Measurements from ENCODE around the gene PROCA1. TPM values are rescaled to one million over a fixed set of nuclear protein-coding genes. Genes with fewer than 3 reads are reported as not detected.
A peak's percentile ranks its signal among the peaks of the same experiment; 100 is the strongest.

The PROCA1 gene
- total and polyA plus RNA-seq, 2 of the 13 experiments (the other 11 are each of a cell fraction or from before 2014, with no cell fraction given), result 0.73 to 1.5 TPM

DNA sequence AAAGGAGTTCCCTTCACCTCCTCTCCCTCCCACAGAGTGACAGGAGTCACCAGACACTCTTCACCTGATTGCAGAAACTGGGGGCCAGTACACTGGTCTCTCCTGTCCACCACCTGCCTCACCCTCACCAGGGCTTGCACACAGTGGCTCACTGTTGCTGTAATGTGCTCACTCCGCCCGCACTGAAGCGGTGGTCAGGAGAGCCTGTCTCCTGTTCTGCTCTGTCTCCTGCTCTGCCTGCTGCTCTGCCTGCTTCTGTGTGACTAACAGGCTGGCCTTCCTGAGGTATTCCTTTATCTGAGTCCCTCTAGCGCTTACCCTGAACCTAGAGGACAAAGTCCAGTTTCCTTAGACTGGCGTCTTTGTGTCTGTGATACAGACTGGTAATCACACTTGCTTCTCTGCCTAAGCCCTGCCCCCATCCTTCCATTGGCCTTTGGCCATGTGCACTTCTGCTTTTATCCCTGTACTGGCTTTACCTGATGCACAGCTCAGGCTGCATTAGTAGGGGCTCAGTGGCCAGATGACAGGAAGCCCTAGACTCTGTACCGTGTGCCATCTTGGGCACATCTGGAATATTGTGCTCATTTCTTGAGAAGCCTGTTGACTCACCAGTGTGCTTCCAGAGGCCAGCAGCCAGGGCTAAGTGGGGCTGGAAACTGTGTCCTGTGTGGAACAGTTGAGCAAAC is 13.3 kb downstream of the PROCA1 start (continued):
- TF ChIP-seq ZNF3 (CRISPR knock-in tag; IDR thresholded peaks at IDR 0.05), result peak; percentile 99
- TF ChIP-seq, protein P1, sequence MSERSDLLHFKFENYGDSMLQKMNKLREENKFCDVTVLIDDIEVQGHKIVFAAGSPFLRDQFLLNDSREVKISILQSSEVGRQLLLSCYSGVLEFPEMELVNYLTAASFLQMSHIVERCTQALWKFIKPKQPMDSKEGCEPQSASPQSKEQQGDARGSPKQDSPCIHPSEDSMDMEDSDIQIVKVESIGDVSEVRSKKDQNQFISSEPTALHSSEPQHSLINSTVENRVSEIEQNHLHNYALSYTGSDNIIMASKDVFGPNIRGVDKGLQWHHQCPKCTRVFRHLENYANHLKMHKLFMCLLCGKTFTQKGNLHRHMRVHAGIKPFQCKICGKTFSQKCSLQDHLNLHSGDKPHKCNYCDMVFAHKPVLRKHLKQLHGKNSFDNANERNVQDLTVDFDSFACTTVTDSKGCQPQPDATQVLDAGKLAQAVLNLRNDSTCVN (CRISPR knock-in tag; IDR thresholded peaks at IDR 0.05; ENCODE audit: borderline replicate concordance), result peak; percentile 68; the same call in 1 of the 2 replicates
- TF ChIP-seq ZNF616 (CRISPR knock-in tag; IDR thresholded peaks at IDR 0.05; ENCODE audit: low read depth), result no peak
- peak; percentile 90 for TF ChIP-seq ZNF335 (CRISPR knock-in tag; IDR thresholded peaks at IDR 0.05)
- TF ChIP-seq ZFP90 (CRISPR knock-in tag; IDR thresholded peaks at IDR 0.05; ENCODE audit: borderline replicate concordance), result peak; percentile 47; the same call in 1 of the 2 replicates
- TF ChIP-seq ZNF710 (CRISPR knock-in tag; IDR thresholded peaks at IDR 0.05; ENCODE audit: borderline replicate concordance), result peak; percentile 68
- peak; percentile 46 for TF ChIP-seq RAD21 (CRISPR knock-in tag; IDR thresholded peaks at IDR 0.05)
- no peak for TF ChIP-seq RFX1 (IDR thresholded peaks at IDR 0.05)
- TF ChIP-seq BCL6 (CRISPR knock-in tag; IDR thresholded peaks at IDR 0.05), result peak; percentile 57; the same call in 1 of the 2 replicates
- TF ChIP-seq ZNF672 (CRISPR knock-in tag; IDR thresholded peaks at IDR 0.05), result 0 out of 2 replicates have a peak, but pooled peaks have one; percentile 74
- peak; percentile 37; the same call in 1 of the 2 replicates for TF ChIP-seq ZNF564 (CRISPR knock-in tag; IDR thresholded peaks at IDR 0.05)
- TF ChIP-seq RNF219 (CRISPR knock-in tag; IDR thresholded peaks at IDR 0.05), result no peak
- TF ChIP-seq MXD4 (CRISPR knock-in tag; IDR thresholded peaks at IDR 0.05), result peak; percentile 76
- no peak for TF ChIP-seq ZFP41 (CRISPR knock-in tag; IDR thresholded peaks at IDR 0.05; ENCODE audit: borderline replicate concordance)
- peak; percentile 68 for TF ChIP-seq MNT (IDR thresholded peaks at IDR 0.05)
- TF ChIP-seq ZBTB1 (CRISPR knock-in tag; IDR thresholded peaks at IDR 0.05; ENCODE audit: borderline replicate concordance), result no peak
- TF ChIP-seq YEATS4 (CRISPR knock-in tag; IDR thresholded peaks at IDR 0.05; ENCODE audit: borderline replicate concordance), result peak; percentile 60; the same call in 1 of the 2 replicates
- no peak for TF ChIP-seq FOXP1 (IDR thresholded peaks at IDR 0.05)
- peak; percentile 62 for TF ChIP-seq FOXP1 (CRISPR knock-in tag; IDR thresholded peaks at IDR 0.05)
- no peak for TF ChIP-seq ZNF329 (CRISPR knock-in tag; IDR thresholded peaks at IDR 0.05; ENCODE audit: low read depth)

Measured in HepG2 (cell line).